22Rv1 (cell line): ENCODE results near the gene JARID2.

ENCODE experiments used
- H3K27ac ChIP-seq: fragments of 450-650 bp; 2 replicates; pipeline ENCODE4 v1.5.1; 2017
- CTCF ChIP-seq: fragments of 450-650 bp; IDR thresholded peaks from 2 replicates; pipeline ENCODE4 v1.5.1; 2017; ENCODE audit warnings: mild to moderate bottlenecking
- ZFX ChIP-seq: fragments of 450-650 bp; IDR thresholded peaks from 2 replicates; pipeline ENCODE4 v1.6.1; 2017; ENCODE audit warnings: antibody characterized with exemption, borderline replicate concordance

The JARID2 gene

GRCh38 chr6:15355683-15356099, 109.8 kb downstream of the JARID2 start:
- TF ChIP-seq ZFX (no peak), CTCF (no peak)
- H3K27ac ChIP-seq = no peak overlapping the region

- no peak overlapping the region for H3K27ac ChIP-seq
- TF ChIP-seq CTCF = no peak
- TF ChIP-seq ZFX = no peak
Observed at GRCh38 chr6:15356179-15356578, 110.3 kb downstream of the JARID2 start.

GRCh38 chr6:15356937-15357336, 111.1 kb downstream of the JARID2 start:
- TF ChIP-seq CTCF (no peak), ZFX (no peak)
- H3K27ac ChIP-seq = no peak overlapping the region

GRCh38 chr6:15357782-15358181, 111.9 kb downstream of the JARID2 start:
- H3K27ac ChIP-seq = no peak overlapping the region
- TF ChIP-seq ZFX = no peak
- TF ChIP-seq CTCF = no peak

GRCh38 chr6:15358579-15359327, 112.9 kb downstream of the JARID2 start:
- TF ChIP-seq ZFX (no peak), CTCF (no peak)
- no peak overlapping the region for H3K27ac ChIP-seq

GRCh38 chr6:15359335-15359862, 113.5 kb downstream of the JARID2 start:
- TF ChIP-seq ZFX (no peak), CTCF (no peak)
- H3K27ac ChIP-seq = no peak overlapping the region

- TF ChIP-seq ZFX (no peak), CTCF (no peak)
- no peak overlapping the region for H3K27ac ChIP-seq
Observed at GRCh38 chr6:15360300-15360699, 114.4 kb downstream of the JARID2 start.
